PC-9 (cell line): ENCODE measurements around the gene C1GALT1C1.

Source experiments
- CTCF ChIP-seq: fragments of 200-600 bp; sonication (generic); conservative IDR thresholded peaks from 2 replicates; pipeline ENCODE4 v1.6.1; 2017; ENCODE audit warnings: mixed run types, antibody characterized with exemption, mild to moderate bottlenecking, moderate library complexity
- EZH2 ChIP-seq: fragments of 200-600 bp; sonication (generic); IDR thresholded peaks from 2 replicates; pipeline ENCODE4 v1.8.0; 2017; ENCODE audit warnings: antibody characterized with exemption, low read depth

DNA sequence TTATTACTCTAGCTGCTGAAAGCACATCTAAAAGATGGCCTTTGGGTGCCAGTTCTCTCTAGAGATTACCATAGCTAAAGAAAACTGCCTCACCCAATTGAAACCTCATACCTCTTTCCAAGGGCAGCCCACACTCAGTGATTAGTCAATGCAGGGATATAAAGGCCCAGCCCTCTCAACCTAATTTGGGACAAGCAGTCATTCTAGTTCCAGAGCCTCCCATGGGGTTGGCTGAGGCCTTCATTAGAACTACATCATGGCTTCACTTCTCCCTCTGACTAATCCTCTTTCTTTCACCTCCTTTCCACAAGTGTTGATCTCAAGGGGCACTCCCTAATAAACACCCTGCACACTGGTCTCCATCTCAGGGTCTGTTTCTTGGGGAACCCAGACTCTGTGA is 38.5 kb upstream of the C1GALT1C1 start:
- TF ChIP-seq CTCF (no peak), EZH2 (no peak)
